Esophagus muscularis mucosa (tissue), 3 donors: ENCODE results near the gene MED14.

Experiments
- CTCF ChIP-seq, 3 experiments: fragments of 200-600 bp in 2 of 3; fragments of 450-650 bp in 1 of 3; sonication (generic) in 2 of 3; IDR thresholded peaks; one replicate each; pipeline ENCODE4 v1.5.1; 2017 to 2019; ENCODE audit warnings: antibody characterized with exemption in 3 of 3, mild to moderate bottlenecking in 2 of 3, moderate library complexity in 1 of 3
- POLR2A ChIP-seq: fragments of 450-650 bp; IDR thresholded peaks from one replicate; pipeline ENCODE4 v1.6.1; 2017; ENCODE audit warnings: antibody characterized with exemption, moderate library complexity, mild to moderate bottlenecking, low read depth
- POLR2AphosphoS5 ChIP-seq, 2 donors: sonication (generic); formaldehyde crosslinking; IDR thresholded peaks; one replicate each; pipeline ENCODE4 v1.6.1; 2017; ENCODE audit warnings: antibody characterized with exemption in 2 of 2

GRCh38 chrX:40746521-40746920 lies 11.2 kb upstream of the MED14 start:
- TF ChIP-seq POLR2AphosphoS5 (IDR thresholded peaks at IDR 0.05) (no peak), CTCF (IDR thresholded peaks at IDR 0.05) (no peak), POLR2A (no peak)
